K562 (cell line): ENCODE data around the gene VPS13D. TPM values are rescaled to one million over a fixed set of nuclear protein-coding genes. Genes with fewer than 3 reads are reported as not detected.

Experiments used
- ATAC-seq: fragments of 200-7000 bp; cut with Tn5 transposase; 3 replicates; pipeline ENCODE4 v1.9.1; 2020; ENCODE audit warnings: moderate library complexity
- BruUV-seq: library from RNA; stranded (reverse); fragments of 400-500 nt; replicated peaks from 2 replicates; lab custom pipeline; 2021; lab: Mats Ljungman, UMichigan
- CTCF ChIA-PET: fragments of 300-600 bp; formaldehyde crosslinking; extraction: SDS; loops from one replicate; lab custom pipeline; 2021; ENCODE audit warnings: low intra/inter-chr PET ratio; lab: Yijun Ruan, JAX
- POLR2A ChIA-PET: fragments of 300-600, 350-650 bp; sonication (Branson Sonifier 250); formaldehyde crosslinking; extraction: SDS; loops from one replicate; lab custom pipeline; 2021; ENCODE audit warnings: antibody characterized with exemption, inconsistent platforms; lab: Yijun Ruan, JAX
- DNase-seq, 4 experiments: peaks; one replicate each; pipeline versions ENCODE4 v3.0.0 to v3.0.0-alpha.2; 2011 to 2018; ENCODE audit warnings: low spot score in 3 of 4, mixed read lengths in 3 of 4; ENCODE audit errors: extremely low read depth in 1 of 4
- FAIRE-seq: peaks from 2 replicates; lab custom pipeline; 2011; peaks lifted over from hg19 to GRCh38; lab: Jason Lieb, UNC
- H2AFZ ChIP-seq: 2 replicates; pipeline ENCODE4 v1.6.0; 2011; ENCODE audit warnings: low read depth, low read length, control low read depth, inconsistent platforms
- H3K27ac ChIP-seq: fragments of 200-600 bp; 3 replicates; pipeline ENCODE4 v1.8.0; 2011; ENCODE audit warnings: low read depth, mild to moderate bottlenecking, control low read depth, inconsistent platforms, low read length, moderate library complexity, mixed read lengths; ENCODE audit errors: extremely low read depth
- H3K27me3 ChIP-seq, 2 experiments: fragments of 300-600 bp in 1 of 2; 2 replicates in 1 of 2; 3 replicates in 1 of 2; pipeline versions ENCODE4 v1.6.0 to v1.8.0; 2011; ENCODE audit warnings: inconsistent platforms in 2 of 2, low read length in 2 of 2, mild to moderate bottlenecking in 1 of 2, mixed read lengths in 1 of 2, moderate library complexity in 1 of 2; ENCODE audit not compliant: control insufficient read depth in 2 of 2, insufficient read depth in 2 of 2
- H3K36me3 ChIP-seq: fragments of 300-600 bp; 3 replicates; pipeline ENCODE4 v1.8.0; 2011; ENCODE audit warnings: mild to moderate bottlenecking, low read length, inconsistent platforms; ENCODE audit not compliant: control insufficient read depth, insufficient read depth
- H3K4me1 ChIP-seq, 2 experiments: fragments of 200-600 bp in 1 of 2; replicated peaks in 1 of 2; 2 replicates in 1 of 2; 3 replicates in 1 of 2; pipeline versions ENCODE4 v1.5.1 to v1.8.0; 2011; ENCODE audit warnings: inconsistent platforms in 2 of 2, low read length in 2 of 2, mild to moderate bottlenecking in 1 of 2, mixed read lengths in 1 of 2, moderate library complexity in 1 of 2; ENCODE audit not compliant: control insufficient read depth in 2 of 2, insufficient read depth in 2 of 2
- H3K4me2 ChIP-seq: 2 replicates; pipeline ENCODE4 v1.6.1; 2011; ENCODE audit warnings: low read length, control low read depth, inconsistent platforms, mixed read lengths; ENCODE audit not compliant: insufficient read depth
- H3K4me3 ChIP-seq: fragments of 200-600 bp; sonication (generic), shearing (Covaris generic); 2 replicates; pipeline ENCODE4 v1.5.1; 2016; ENCODE audit warnings: control low read depth, inconsistent platforms
- H3K79me2 ChIP-seq: fragments of 200-600 bp; 3 replicates; pipeline ENCODE4 v1.8.0; 2011; ENCODE audit warnings: low read length, inconsistent platforms; ENCODE audit not compliant: control insufficient read depth, insufficient read depth
- H3K9ac ChIP-seq, 2 experiments: 2 replicates each; pipeline versions ENCODE4 v1.6.0 to v1.6.1; 2011; ENCODE audit warnings: low read depth in 2 of 2, low read length in 2 of 2, control low read depth in 1 of 2, inconsistent platforms in 1 of 2, mild to moderate bottlenecking in 1 of 2, mixed read lengths in 1 of 2; ENCODE audit not compliant: insufficient read depth in 1 of 2
- H3K9me1 ChIP-seq: one replicate; pipeline ENCODE4 v1.6.0; 2011; ENCODE audit warnings: inconsistent platforms, mild to moderate bottlenecking, low read length, moderate library complexity; ENCODE audit not compliant: control insufficient read depth, insufficient read depth
- H3K9me3 ChIP-seq: replicated peaks from 2 replicates; pipeline ENCODE4 v1.5.1; 2011; ENCODE audit warnings: low read depth, low read length, inconsistent platforms; ENCODE audit not compliant: control insufficient read depth, insufficient read depth
- H4K20me1 ChIP-seq: replicated peaks from 2 replicates; pipeline ENCODE4 v1.6.1; 2011; ENCODE audit warnings: low read length, inconsistent platforms, mixed read lengths; ENCODE audit not compliant: control insufficient read depth, insufficient read depth
- CBX2 ChIP-seq: fragments of 200-600 bp; sonication (generic); IDR thresholded peaks from one replicate; pipeline ENCODE4 v1.6.1; 2012; ENCODE audit warnings: mild to moderate bottlenecking, low read length, inconsistent platforms; ENCODE audit not compliant: insufficient read depth, poor library complexity, severe bottlenecking
- CHD2 ChIP-seq: IDR thresholded peaks from 2 replicates; pipeline ENCODE4 v1.6.1; 2011; ENCODE audit warnings: low read depth, low read length
- CREB1 ChIP-seq, 2 experiments: sonication (generic) in 1 of 2; formaldehyde crosslinking in 1 of 2; IDR thresholded peaks; 2 replicates each; pipeline versions ENCODE4 v1.6.1 to v1.8.0; 2012 to 2022; ENCODE audit warnings: inconsistent platforms in 1 of 2, mild to moderate bottlenecking in 1 of 2, missing genetic modification reagents in 1 of 2, moderate library complexity in 1 of 2
- PCBP2 ChIP-seq: fragments of 200-400 bp; formaldehyde crosslinking; IDR thresholded peaks from 2 replicates; pipeline ENCODE4 v1.6.1; 2018; ENCODE audit warnings: low read length, low read depth, mild to moderate bottlenecking, moderate library complexity; ENCODE audit not compliant: poor library complexity, severe bottlenecking
- RBM25 ChIP-seq: fragments of 200-400 bp; formaldehyde crosslinking; IDR thresholded peaks from 2 replicates; pipeline ENCODE4 v1.6.1; 2018; ENCODE audit warnings: low read length, low read depth, moderate library complexity; ENCODE audit not compliant: severe bottlenecking
- SIX5 ChIP-seq, 2 experiments: IDR thresholded peaks; 2 replicates each; pipeline ENCODE4 v1.6.1; 2011; ENCODE audit warnings: low read length in 2 of 2, borderline replicate concordance in 1 of 2, low read depth in 1 of 2, mild to moderate bottlenecking in 1 of 2, moderate library complexity in 1 of 2; ENCODE audit not compliant: insufficient read depth in 1 of 2
- SOX6 ChIP-seq: fragments of 450-650 bp; IDR thresholded peaks from 2 replicates; pipeline ENCODE4 v1.6.1; 2014; ENCODE audit warnings: mild to moderate bottlenecking
- SREBF1 ChIP-seq: fragments of 150-350 bp; IDR thresholded peaks from 2 replicates; pipeline ENCODE4 v1.6.1; 2014; ENCODE audit warnings: antibody characterized with exemption, low read depth, low read length, borderline replicate concordance
- STAG1 ChIP-seq: sonication (generic); formaldehyde crosslinking; IDR thresholded peaks from 2 replicates; pipeline ENCODE4 v1.5.0; 2020; ENCODE audit warnings: missing genetic modification reagents, borderline replicate concordance
- TAL1 ChIP-seq: fragments of 450-650 bp; IDR thresholded peaks from 2 replicates; pipeline ENCODE4 v1.6.1; 2016; ENCODE audit warnings: mild to moderate bottlenecking
- TFAM ChIP-seq: fragments of 250-450 bp; sonication (Bioruptor Pico); conservative IDR thresholded peaks from 2 replicates; pipeline ENCODE4 v1.5.0; 2021; ENCODE audit warnings: mild to moderate bottlenecking, moderate library complexity
- ZNF121 ChIP-seq: sonication (generic); formaldehyde crosslinking; conservative IDR thresholded peaks from 2 replicates; pipeline ENCODE4 v1.8.0; 2022; ENCODE audit warnings: missing genetic modification reagents
- ZNF668 ChIP-seq: fragments of 250-450 bp; sonication (Bioruptor Pico); IDR thresholded peaks from 2 replicates; pipeline ENCODE4 v1.8.0; 2022; ENCODE audit warnings: mild to moderate bottlenecking, inconsistent platforms
- WGBS: fragments of 100-300 bp; shearing (Covaris generic); methylation state at CpG from one replicate; pipeline ENCODE4 v1.1.6; 2016; ENCODE audit warnings: low coverage, mixed read lengths; ENCODE audit not compliant: insufficient coverage; ENCODE audit errors: missing lambda C conversion rate; 5-methylcytosine and 5-hydroxymethylcytosine counted together
- in situ Hi-C: fragments of 300-500 bp; cut with MboI; formaldehyde crosslinking; loops from 4 replicates; pipeline ENCODE4 v1.15.0; 2018; ENCODE audit warnings: inconsistent platforms, mixed read lengths
- intact Hi-C: fragments of 100-400 bp; cut with micrococcal nuclease; formaldehyde crosslinking; loops from 2 replicates; pipeline ENCODE4 v1.14.2; 2022
- polyA plus RNA-seq, 8 experiments: library from polyadenylated mRNA; depleted of rRNA in 4 of 8; stranded (reverse) in 5 of 8; unstranded in 3 of 8; fragments of >200 nt; fragmentation: Nextera tagmentation in 2 of 8; fragmentation: Illumina TruSeq in 1 of 8; extraction: Ambion mirVana in 2 of 8; extraction: Trizol in 1 of 8; gene quantifications; 2 replicates each; pipeline versions ENCODE4 v1.2.1 to v1.2.3, GENCODE V29; 2011 to 2014; ENCODE audit warnings: inconsistent platforms in 1 of 8, missing spikeins in 1 of 8
- total RNA-seq, 7 experiments: library from RNA; depleted of rRNA in 6 of 7; stranded (reverse); fragments of >200 nt in 6 of 7; fragmentation: Illumina TruSeq in 2 of 7; extraction: Trizol in 2 of 7; gene quantifications; 2 replicates each; pipeline versions ENCODE4 v1.2.1 to v1.2.3, GENCODE V29; 2011 to 2021; ENCODE audit warnings: low replicate concordance in 1 of 7
- TF ChIP-seq, protein P1 (sequence below): sonication (generic); IDR thresholded peaks from 2 replicates; pipeline ENCODE4 v1.6.1; 2016
- TF ChIP-seq, protein P2 (sequence below): fragments of 250-450 bp; sonication (Bioruptor Pico); IDR thresholded peaks from 2 replicates; pipeline ENCODE4 v1.4.0; 2020; ENCODE audit warnings: borderline replicate concordance
- TF ChIP-seq, protein P3 (sequence below): fragments of 250-450 bp; sonication (Bioruptor Pico); IDR thresholded peaks from 2 replicates; pipeline ENCODE4 v1.5.0; 2021
- TF ChIP-seq, protein P4 (sequence below): fragments of 450-650 bp; IDR thresholded peaks from 2 replicates; pipeline ENCODE4 v1.6.1; 2016; ENCODE audit warnings: low read depth, mild to moderate bottlenecking, moderate library complexity

Gene VPS13D
- total and polyA plus RNA-seq, 9 of the 15 experiments (the other 6 are each of a cell fraction or from before 2014, with no cell fraction given) = 6.1 to 51.5 (median 38.5) TPM

DNA sequence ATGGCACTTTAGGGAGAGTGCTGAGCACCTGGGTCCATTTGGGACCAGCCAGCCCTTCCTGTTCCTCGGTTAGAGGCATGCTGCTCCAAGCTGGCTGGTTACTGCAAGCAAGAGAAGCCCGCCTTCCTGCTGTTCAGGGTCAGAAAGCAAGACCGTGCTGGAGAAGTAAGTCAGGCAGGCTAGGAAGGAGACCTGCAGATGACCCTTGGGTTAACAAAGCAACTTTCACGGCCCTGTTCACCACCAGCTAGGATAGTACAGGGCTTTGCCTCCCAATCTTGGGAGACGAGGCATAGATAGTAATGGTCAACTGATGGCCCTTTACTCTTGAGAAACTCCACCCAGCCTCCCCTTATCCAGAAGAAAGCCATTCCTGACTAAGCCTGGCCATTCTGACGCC lies 252.1 kb downstream of the VPS13D start:
- no peak for FAIRE-seq
- ChIA-PET CTCF (no interaction called here), POLR2A (interaction anchor here (0.6 to 5.7 kb wide), 4 partner anchors 13 to 119 kb away, joined by 3 to 38 read pairs (median 3); no protein-coding TSS in a partner anchor)
- in situ Hi-C loops (no loop called here), intact Hi-C loops (no loop called here)
- whole genome bisulfite sequencing = 40% methylated on average over 6 of the region's 6 CpGs
- no peaks in the 10 kb centered on the region for H3K9me3 ChIP-seq
- peaks cover 44 to 54% of the 10 kb centered on the region in 2 experiments for H3K4me1 ChIP-seq
- BruUV-seq = no TSS peak
- peaks cover 60% of the 10 kb centered on the region for H3K36me3 ChIP-seq
- peak overlapping the region; percentile 58; the same call in 2 of the 3 replicates for H3K27ac ChIP-seq
- ATAC-seq = 0 out of 3 replicates have a peak, but pooled peaks have one; percentile 1
- H3K4me3 ChIP-seq = no peak overlapping the region
- H3K9ac ChIP-seq = peak overlapping the region; percentile 7 to 79; a peak in 3 of 4 replicates
- peaks cover 2% of the 10 kb centered on the region; the same call in 1 of the 3 replicates for H3K79me2 ChIP-seq
- H3K9me1 ChIP-seq = no peaks in the 10 kb centered on the region
- H4K20me1 ChIP-seq = no peaks in the 10 kb centered on the region
- peak in 1 of 4 experiments; percentile 66 for DNase-seq
- no peak overlapping the region for H2AFZ ChIP-seq
- no peaks in the 10 kb centered on the region for H3K27me3 ChIP-seq
- H3K4me2 ChIP-seq = no peak overlapping the region
- TF ChIP-seq STAG1 (CRISPR knock-in tag) (no peak), RBM25 (no peak), SOX6 (no peak), SIX5 (IDR thresholded peaks at IDR 0.05; ENCODE audit: borderline replicate concordance in 1 of 2, insufficient read depth in 1 of 2, low read depth in 1 of 2, low read length in 2 of 2) (no peak), CBX2 (no peak), SREBF1 (no peak), ZNF121 (CRISPR knock-in tag) (no peak), CHD2 (no peak), TAL1 (no peak), CREB1 (IDR thresholded peaks at IDR 0.05) (no peak), CREB1 (CRISPR knock-in tag; IDR thresholded peaks at IDR 0.05) (no peak), PCBP2 (no peak), ZNF668 (CRISPR knock-in tag) (no peak), TFAM (CRISPR knock-in tag) (no peak)
- TF ChIP-seq, protein P1, sequence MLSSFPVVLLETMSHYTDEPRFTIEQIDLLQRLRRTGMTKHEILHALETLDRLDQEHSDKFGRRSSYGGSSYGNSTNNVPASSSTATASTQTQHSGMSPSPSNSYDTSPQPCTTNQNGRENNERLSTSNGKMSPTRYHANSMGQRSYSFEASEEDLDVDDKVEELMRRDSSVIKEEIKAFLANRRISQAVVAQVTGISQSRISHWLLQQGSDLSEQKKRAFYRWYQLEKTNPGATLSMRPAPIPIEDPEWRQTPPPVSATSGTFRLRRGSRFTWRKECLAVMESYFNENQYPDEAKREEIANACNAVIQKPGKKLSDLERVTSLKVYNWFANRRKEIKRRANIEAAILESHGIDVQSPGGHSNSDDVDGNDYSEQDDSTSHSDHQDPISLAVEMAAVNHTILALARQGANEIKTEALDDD = peak; percentile 63
- TF ChIP-seq, protein P2, sequence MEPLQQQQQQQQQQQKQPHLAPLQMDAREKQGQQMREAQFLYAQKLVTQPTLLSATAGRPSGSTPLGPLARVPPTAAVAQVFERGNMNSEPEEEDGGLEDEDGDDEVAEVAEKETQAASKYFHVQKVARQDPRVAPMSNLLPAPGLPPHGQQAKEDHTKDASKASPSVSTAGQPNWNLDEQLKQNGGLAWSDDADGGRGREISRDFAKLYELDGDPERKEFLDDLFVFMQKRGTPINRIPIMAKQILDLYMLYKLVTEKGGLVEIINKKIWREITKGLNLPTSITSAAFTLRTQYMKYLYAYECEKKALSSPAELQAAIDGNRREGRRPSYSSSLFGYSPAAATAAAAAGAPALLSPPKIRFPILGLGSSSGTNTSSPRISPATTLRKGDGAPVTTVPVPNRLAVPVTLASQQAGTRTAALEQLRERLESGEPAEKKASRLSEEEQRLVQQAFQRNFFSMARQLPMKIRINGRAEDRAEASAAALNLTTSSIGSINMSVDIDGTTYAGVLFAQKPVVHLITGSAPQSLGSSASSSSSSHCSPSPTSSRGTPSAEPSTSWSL (CRISPR knock-in tag) = no peak
- TF ChIP-seq, protein P3, sequence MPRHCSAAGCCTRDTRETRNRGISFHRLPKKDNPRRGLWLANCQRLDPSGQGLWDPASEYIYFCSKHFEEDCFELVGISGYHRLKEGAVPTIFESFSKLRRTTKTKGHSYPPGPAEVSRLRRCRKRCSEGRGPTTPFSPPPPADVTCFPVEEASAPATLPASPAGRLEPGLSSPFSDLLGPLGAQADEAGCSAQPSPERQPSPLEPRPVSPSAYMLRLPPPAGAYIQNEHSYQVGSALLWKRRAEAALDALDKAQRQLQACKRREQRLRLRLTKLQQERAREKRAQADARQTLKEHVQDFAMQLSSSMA (CRISPR knock-in tag) = no peak
- TF ChIP-seq, protein P4, sequence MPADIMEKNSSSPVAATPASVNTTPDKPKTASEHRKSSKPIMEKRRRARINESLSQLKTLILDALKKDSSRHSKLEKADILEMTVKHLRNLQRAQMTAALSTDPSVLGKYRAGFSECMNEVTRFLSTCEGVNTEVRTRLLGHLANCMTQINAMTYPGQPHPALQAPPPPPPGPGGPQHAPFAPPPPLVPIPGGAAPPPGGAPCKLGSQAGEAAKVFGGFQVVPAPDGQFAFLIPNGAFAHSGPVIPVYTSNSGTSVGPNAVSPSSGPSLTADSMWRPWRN = no peak
